DND-41 (cell line): ENCODE results near the gene PDCD1LG2.

Experiments used
- ATAC-seq: fragments of 200-7000 bp; cut with Tn5 transposase; 3 replicates; pipeline ENCODE4 v1.9.1; 2021; ENCODE audit warnings: low read depth; ENCODE audit not compliant: insufficient read depth
- DNase-seq: peaks from one replicate; pipeline ENCODE4 v3.0.0-alpha.2; 2020
- H2AFZ ChIP-seq: 2 replicates; pipeline ENCODE4 v1.6.0; 2012; ENCODE audit warnings: low read depth, low read length
- H3K27ac ChIP-seq: 2 replicates; pipeline ENCODE4 v1.5.1; 2012; ENCODE audit warnings: low read length, inconsistent platforms
- H3K27me3 ChIP-seq: fragments of 200-600 bp; sonication (generic); 2 replicates; pipeline ENCODE4 v1.6.0; 2012; ENCODE audit warnings: low read length, mild to moderate bottlenecking, inconsistent platforms; ENCODE audit not compliant: insufficient read depth, poor library complexity
- H3K36me3 ChIP-seq: 2 replicates; pipeline ENCODE4 v1.5.1; 2012; ENCODE audit warnings: low read length, inconsistent platforms; ENCODE audit not compliant: insufficient read depth
- H3K4me1 ChIP-seq: 2 replicates; pipeline ENCODE4 v1.5.1; 2012; ENCODE audit warnings: mild to moderate bottlenecking, low read length; ENCODE audit not compliant: insufficient read depth
- H3K4me2 ChIP-seq: 2 replicates; pipeline ENCODE4 v1.6.0; 2012; ENCODE audit warnings: mild to moderate bottlenecking, moderate library complexity, low read length, inconsistent platforms; ENCODE audit not compliant: insufficient read depth
- H3K4me3 ChIP-seq, 2 experiments: fragments of 200-600 bp in 1 of 2; shearing (Covaris generic) in 1 of 2; 2 replicates each; pipeline ENCODE4 v1.5.1; 2012 to 2016; ENCODE audit warnings: inconsistent platforms in 2 of 2, low read length in 2 of 2, mild to moderate bottlenecking in 2 of 2, low read depth in 1 of 2, moderate library complexity in 1 of 2
- H3K79me2 ChIP-seq: 2 replicates; pipeline ENCODE4 v1.6.0; 2012; ENCODE audit warnings: low read length, inconsistent platforms; ENCODE audit not compliant: insufficient read depth
- H3K9ac ChIP-seq: 2 replicates; pipeline ENCODE4 v1.6.0; 2012; ENCODE audit warnings: low read depth, mild to moderate bottlenecking, inconsistent platforms, low read length, moderate library complexity
- H3K9me3 ChIP-seq: 2 replicates; pipeline ENCODE4 v1.5.1; 2012; ENCODE audit warnings: low read length, moderate library complexity, mild to moderate bottlenecking, inconsistent platforms; ENCODE audit not compliant: insufficient read depth, severe bottlenecking
- H4K20me1 ChIP-seq: 2 replicates; pipeline ENCODE4 v1.6.0; 2012; ENCODE audit warnings: low read length; ENCODE audit not compliant: insufficient read depth
- EZH2 ChIP-seq: IDR thresholded peaks from 3 replicates; pipeline ENCODE4 v1.6.1; 2012; ENCODE audit warnings: borderline replicate concordance, low read depth, mild to moderate bottlenecking, moderate library complexity, low read length, inconsistent platforms; ENCODE audit not compliant: severe bottlenecking
- TF ChIP-seq, protein P1 (sequence below): IDR thresholded peaks from 2 replicates; pipeline ENCODE4 v1.5.1; 2012; ENCODE audit warnings: borderline replicate concordance, low read length, moderate library complexity, mild to moderate bottlenecking; ENCODE audit not compliant: poor library complexity, severe bottlenecking; ENCODE audit errors: extremely low read depth

The PDCD1LG2 gene

DNA sequence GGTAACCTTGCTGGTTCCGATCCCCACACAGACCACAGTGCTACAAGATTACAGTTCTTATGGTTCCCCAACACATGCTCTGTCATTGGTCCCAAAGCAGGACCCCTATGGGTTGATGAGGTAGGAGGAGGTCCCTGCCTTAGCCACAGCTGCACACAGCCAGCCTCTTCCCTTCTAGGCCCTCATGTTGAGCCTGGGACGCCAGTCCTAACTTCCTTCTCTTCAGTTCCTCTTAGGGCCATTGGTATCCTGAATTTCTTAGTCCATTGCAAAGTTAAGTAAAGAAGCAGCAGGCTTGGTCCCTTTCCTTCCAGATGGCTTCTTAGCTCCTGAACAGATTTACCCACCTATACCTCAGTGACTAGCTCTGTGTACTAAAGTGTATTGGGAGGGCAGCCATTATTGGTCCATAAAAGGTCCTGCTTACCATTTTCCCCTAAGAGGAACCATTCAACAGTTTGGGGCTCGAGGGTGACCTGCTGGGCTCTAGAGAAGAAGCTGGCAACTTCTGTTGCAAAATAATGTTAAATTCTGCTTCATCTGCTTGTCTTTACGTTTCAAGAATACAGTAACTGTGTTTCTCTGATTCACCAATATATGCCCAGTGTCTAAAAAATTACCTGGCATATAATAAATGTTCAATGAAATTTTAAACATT lies 50.2 kb downstream of the PDCD1LG2 start:
- Histone ChIP-seq H3K36me3 (no peaks in the 10 kb centered on the region), H3K9me3 (no peaks in the 10 kb centered on the region), H3K27ac (no peak overlapping the region), H3K9ac (no peak overlapping the region), H3K27me3 (no peaks in the 10 kb centered on the region), H3K4me2 (no peak overlapping the region), H2AFZ (no peak overlapping the region), H3K4me1 (0 out of 2 replicates have a peak, but pooled peaks cover 7% of the 10 kb centered on the region), H4K20me1 (no peaks in the 10 kb centered on the region), H3K79me2 (no peaks in the 10 kb centered on the region), H3K4me3 (no peak overlapping the region)
- no peak for DNase-seq
- ATAC-seq, result no peak
- TF ChIP-seq, protein P1, sequence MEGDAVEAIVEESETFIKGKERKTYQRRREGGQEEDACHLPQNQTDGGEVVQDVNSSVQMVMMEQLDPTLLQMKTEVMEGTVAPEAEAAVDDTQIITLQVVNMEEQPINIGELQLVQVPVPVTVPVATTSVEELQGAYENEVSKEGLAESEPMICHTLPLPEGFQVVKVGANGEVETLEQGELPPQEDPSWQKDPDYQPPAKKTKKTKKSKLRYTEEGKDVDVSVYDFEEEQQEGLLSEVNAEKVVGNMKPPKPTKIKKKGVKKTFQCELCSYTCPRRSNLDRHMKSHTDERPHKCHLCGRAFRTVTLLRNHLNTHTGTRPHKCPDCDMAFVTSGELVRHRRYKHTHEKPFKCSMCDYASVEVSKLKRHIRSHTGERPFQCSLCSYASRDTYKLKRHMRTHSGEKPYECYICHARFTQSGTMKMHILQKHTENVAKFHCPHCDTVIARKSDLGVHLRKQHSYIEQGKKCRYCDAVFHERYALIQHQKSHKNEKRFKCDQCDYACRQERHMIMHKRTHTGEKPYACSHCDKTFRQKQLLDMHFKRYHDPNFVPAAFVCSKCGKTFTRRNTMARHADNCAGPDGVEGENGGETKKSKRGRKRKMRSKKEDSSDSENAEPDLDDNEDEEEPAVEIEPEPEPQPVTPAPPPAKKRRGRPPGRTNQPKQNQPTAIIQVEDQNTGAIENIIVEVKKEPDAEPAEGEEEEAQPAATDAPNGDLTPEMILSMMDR, result no peak
- TF ChIP-seq EZH2, result no peak

GRCh38 chr9:5561828-5562488 lies 51.6 kb downstream of the PDCD1LG2 start:
- DNase-seq, result no peak
- H3K4me2 ChIP-seq, result no peak overlapping the region

GRCh38 chr9:5562806-5563416 lies 52.6 kb downstream of the PDCD1LG2 start:
- no peaks in the 10 kb centered on the region for H3K9me3 ChIP-seq
- no peaks in the 10 kb centered on the region for H4K20me1 ChIP-seq
- no peak for ATAC-seq
- H3K27me3 ChIP-seq, result no peaks in the 10 kb centered on the region
- no peak overlapping the region for H3K4me3 ChIP-seq
- H3K9ac ChIP-seq, result no peak overlapping the region
- no peak overlapping the region for H3K27ac ChIP-seq
- no peak for DNase-seq
- H3K4me2 ChIP-seq, result no peak overlapping the region
- no peak for TF ChIP-seq EZH2
- TF ChIP-seq, protein P1, result no peak
- H3K79me2 ChIP-seq, result no peaks in the 10 kb centered on the region
- 0 out of 2 replicates have a peak, but pooled peaks cover 7% of the 10 kb centered on the region for H3K4me1 ChIP-seq
- no peaks in the 10 kb centered on the region for H3K36me3 ChIP-seq
- no peak overlapping the region for H2AFZ ChIP-seq

More at GRCh38 chr9:5561828-5562488, 51.6 kb downstream of the PDCD1LG2 start:
- TF ChIP-seq, protein P1, result no peak
- TF ChIP-seq EZH2, result no peak
- ATAC-seq, result no peak
- Histone ChIP-seq H3K79me2 (no peaks in the 10 kb centered on the region), H4K20me1 (no peaks in the 10 kb centered on the region), H3K4me1 (0 out of 2 replicates have a peak, but pooled peaks cover 7% of the 10 kb centered on the region), H2AFZ (no peak overlapping the region), H3K9ac (no peak overlapping the region), H3K27ac (no peak overlapping the region), H3K27me3 (no peaks in the 10 kb centered on the region), H3K36me3 (no peaks in the 10 kb centered on the region), H3K4me3 (no peak overlapping the region), H3K9me3 (no peaks in the 10 kb centered on the region)
